SIG-M5 treated with dmso at 0.1 percent for 504 hours (cell line): Measurements from ENCODE around the gene TXN.

Experiments
- DNase-seq: peaks from one replicate; lab custom pipeline; 2025; ENCODE audit not compliant: unreplicated experiment; lab: John Stamatoyannopoulos, UW

Gene TXN

DNA sequence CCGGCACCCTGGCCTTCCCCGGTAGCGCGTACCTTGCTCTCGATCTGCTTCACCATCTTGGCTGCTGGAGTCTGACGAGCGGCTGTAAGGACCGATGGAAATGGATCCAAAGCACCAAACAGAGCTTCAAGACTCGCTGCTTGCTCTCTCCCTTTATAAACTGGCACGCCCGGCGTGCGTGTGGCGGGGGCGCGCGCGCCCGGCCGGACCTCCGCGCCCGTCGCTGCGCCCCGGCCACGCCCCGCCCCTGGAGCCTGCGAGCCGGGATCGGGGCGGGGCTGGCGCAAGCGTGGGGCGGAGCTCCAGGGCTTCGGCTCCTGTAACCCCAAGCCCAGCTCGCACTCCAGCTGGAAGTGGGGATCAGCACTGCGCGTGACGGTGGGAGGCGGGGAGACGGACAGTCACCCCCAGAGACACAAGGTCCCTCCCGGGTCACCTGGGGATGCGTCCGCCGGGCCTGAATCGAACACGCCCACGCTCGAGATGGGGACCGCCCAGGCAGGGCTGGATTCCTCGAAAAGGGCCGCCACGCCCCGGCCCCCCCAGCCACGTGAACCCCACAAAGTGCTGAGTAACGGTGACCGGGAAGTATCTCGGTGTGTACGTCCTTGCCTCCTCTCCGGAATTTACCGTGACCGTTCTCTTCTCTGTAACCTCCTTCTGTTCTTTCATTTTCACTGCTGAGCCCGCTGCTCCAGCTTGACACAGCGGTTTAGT is at the start of gene TXN:
TXN (minus strand) TSS at position 128 of the 717 bp plus-strand sequence; CDS start at position 56, 72 bp downstream.
- DNase-seq = peak; percentile 89

DNA sequence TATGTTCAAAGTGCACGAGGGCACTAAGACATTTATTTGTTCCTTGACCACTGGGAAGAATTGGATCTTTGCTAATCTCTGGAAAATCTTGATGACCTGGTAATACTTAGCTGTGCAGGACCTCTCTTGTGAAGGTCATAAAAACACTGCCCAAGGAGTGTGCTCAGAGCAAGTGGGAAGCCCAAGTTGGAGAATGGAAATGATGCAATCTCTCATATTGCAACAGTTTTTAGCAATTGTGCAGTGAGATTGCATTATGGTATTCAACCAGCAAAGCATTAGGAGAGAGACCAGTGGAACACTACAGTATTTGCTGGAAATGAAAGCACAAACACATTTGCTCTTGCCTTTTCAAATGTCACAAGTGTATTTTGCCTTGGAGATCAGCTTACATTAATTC is 46.8 kb upstream of the TXN start:
- DNase-seq = peak; percentile 60

DNA sequence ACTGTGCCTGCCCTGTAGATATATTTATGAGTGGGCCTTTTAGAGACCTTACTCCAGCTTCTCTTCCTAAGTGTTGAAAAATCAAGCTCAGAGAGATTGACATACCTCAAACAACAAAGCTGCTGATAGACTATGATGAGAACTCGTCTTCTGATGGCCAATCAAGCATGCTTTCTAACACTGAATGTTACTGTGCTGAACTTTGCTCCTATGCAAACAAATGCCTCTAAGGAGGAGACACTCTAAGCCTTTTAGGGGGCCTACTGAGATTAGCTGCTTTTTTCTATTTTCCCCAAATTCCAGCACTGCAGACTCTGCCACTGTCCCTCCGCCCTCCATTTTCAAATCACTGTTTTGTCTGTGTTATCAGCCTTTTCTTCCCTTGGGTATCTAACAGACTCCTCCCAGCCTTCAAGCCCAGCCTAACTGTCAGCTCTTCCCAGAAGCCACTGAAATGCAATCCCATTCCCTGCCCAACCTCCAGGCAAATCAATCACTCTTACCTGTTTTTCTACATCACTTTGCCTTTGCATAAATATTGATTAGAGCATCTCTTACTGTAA is 41.8 kb upstream of the TXN start:
- DNase-seq = no peak

DNA sequence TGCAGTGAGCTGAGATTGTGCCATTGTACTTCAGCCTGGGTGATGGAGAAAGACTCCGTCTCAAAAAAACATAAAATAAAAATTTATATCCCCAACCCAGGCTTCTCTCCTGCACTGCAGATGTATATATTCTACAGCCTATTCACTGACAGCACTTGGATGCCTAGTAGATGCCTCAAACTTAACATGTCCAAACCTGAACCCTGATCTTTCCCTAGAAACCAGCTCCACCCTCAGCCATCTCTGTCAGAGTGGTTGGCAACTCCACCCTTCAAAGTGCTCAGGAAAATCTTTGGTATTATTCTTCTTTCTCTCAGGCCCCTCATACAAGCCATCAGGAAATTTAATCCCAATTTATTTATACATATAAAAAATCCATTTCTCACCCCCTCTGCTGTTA is 36.9 kb upstream of the TXN start:
- DNase-seq = no peak

GRCh38 chr9:110291921-110292557 is 35.7 kb upstream of the TXN start:
- DNase-seq = no peak

DNA sequence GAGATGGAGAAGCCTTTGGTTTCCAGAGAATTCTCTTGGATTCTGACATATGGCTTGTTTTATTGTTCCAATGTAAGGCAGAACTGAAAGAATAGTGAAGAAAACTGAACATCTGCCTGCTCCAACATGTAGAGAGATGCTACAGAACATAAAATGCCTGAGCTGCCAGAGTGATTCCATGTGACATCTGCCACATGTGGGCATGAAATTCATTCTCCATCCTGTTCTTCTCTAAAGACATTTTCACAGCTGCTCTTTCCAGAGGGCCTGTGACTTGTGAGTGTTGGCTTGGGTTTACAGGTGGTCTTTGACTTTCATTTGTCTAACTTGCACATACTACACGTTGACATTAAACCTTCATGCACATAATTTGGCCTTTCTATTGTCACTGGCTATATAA is 33.7 kb upstream of the TXN start:
- no peak for DNase-seq

GRCh38 chr9:110288503-110288902 is 32.2 kb upstream of the TXN start:
- DNase-seq = no peak

- no peak for DNase-seq
Measured at GRCh38 chr9:110287289-110287680, 31.0 kb upstream of the TXN start.

DNA sequence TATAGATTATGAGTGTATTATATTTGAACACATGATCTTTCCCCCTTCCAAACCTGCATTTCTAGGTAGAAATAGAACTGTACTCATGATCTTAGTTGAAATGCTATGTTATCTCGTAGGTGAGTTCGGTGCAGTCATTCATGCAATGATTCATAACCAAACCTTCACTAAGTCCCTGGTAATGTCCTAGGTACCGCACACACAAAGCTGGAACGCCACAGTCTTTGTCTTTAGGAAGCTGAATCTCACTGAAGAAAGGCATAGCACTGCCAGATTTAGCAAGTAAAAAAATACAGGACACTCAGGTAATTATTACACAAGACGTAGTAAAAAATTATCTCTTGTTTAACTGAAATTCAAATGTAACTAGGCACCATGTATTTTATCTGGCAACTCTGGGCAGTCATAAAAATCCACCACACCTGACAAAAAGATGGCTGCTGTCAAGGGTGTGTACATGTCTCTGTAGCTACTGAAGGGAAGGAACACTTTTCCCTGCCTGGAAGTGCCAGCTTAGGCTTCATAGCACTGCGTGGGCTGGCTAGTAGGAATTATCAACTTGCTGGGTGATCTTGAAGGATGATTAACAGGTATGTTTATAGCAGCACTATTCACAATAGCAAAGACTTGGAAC is 28.0 kb upstream of the TXN start:
- DNase-seq = no peak

GRCh38 chr9:110283751-110284150 is 27.4 kb upstream of the TXN start:
- DNase-seq = no peak

DNA sequence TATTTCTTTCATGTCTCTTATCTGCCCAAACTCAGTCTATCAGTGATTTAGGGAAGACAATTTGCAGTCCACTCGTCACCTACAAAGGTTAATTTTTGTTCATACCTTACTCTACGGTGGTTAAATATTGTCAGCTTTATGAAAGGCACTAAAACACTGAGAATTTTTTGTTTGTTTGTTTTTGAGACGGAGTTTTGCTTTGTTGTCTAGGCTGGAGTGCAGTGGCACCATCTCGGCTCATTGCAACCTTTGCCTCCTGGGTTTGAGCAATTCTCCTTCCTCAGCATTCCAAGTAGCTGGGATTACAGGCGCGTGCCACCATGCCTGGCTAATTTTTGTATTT is 26.4 kb upstream of the TXN start:
- no peak for DNase-seq

DNA sequence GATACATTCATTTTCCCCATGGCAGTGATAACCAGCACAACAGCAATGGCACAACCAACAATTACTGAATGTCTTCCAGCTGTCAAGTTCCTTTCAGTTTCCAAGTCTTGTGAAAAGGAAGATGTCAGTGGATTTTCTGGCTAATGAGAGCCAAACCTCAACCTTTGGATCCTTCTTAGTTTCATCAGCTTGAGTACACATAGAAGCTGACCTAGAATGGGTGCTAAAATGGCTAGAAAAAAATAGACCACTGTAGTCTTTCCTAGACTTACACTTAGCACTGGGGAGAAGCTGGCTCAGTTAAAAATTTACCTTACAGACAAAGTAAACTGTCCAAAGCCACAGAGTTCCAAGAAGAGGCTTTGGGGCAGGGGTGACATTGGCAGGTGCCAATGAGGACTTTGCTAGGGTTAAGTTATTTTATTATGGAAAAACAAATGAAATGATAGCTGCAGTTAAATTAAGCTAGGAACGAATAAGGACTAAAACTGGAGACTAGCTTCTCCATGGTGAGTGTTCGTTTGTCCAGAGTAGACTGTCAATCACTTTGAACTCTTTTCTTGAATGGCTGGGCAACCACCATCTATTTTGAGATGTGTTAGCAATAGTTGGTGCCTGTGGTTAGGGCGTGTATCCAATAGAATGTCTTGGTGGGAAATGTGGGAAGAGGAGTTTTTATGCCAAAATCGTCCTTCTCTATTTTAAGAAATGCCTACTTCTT is 25.9 kb upstream of the TXN start:
- peak; percentile 81 for DNase-seq

DNA sequence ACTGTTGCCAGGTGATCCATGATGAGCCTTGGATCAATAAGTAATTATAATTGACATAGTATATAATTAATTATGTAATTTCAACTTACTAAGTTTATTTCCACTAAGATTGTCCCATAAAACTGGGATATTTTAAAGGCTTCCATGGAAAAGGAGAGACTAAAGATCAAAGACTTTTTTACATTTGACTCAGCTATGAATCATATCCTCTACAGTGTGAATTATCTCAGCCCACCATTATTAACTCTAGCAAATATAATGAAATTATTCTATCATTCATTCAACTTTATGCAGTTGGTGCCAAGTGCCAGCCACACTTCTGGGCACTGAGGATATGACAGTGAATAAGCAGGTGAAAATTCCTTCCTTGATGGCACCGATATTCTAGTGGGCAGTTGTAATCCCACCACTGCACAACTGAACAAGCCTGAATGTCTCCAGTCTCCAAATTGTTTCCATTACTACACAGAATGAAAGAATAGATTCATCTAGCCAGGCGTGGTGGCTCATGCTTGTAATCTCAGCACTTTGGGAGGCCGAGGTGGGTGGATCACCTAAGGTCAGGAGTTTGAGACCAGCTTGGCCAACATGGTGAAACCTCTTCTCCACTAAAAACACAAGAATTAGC is 21.9 kb upstream of the TXN start:
- no peak for DNase-seq

DNA sequence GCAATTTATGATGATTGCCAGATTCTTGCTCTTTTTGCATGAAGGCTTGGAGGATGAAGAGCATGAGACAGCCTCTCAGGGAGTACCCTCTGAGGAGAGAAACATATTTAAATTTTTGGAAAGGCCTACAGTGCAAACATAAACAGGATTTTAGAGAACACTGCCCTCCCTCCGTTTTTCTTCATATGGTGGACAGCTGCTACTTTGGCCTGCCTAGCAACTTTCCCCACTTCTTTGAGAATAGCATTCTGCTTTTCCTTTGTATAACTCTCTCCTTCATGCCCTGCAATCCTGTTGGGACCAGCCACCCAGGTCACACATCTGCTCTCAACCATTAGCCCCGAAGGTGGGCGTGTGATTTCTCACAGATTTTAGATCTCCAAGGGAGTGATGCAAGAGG is 20.5 kb upstream of the TXN start:
- no peak for DNase-seq

- no peak for DNase-seq
Measured at GRCh38 chr9:110270211-110270995, 14.1 kb upstream of the TXN start.

DNA sequence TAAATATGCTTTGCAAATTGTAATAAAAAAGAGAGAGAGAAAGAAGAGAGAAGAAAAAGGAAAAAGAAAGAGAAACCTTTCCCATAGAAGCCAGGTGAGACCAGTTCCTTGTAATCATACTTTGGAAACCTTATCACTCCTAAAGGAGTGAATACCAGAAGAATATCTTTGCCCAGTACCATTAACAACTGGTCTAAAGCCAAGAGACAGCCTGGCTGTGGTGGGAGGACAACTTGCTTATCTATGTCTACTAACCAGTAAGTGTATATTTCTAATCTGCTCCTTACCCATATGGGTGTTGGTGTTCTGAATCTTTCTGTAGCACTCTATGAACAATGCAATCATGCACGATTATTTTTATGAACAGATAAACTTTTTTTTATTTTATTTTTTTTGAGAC is 10.5 kb upstream of the TXN start:
- no peak for DNase-seq

DNA sequence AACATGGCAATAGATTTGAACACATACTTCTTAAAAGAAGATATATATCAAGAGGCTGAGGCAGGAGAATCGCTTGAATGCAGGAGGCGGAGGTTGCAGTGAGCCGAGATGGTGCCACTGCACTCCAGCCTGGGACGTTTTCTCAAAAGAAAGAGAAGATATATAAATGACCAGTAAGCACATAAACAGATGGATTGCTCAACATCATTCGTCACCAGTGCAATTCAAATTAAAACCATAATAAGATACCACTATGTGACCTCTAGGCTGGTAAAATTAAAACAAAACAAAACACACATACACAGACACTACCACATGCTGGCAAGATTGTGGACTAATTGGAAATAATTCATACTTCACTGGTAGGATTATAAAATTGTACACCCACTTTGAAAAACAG is 5.3 kb upstream of the TXN start:
- no peak for DNase-seq

DNA sequence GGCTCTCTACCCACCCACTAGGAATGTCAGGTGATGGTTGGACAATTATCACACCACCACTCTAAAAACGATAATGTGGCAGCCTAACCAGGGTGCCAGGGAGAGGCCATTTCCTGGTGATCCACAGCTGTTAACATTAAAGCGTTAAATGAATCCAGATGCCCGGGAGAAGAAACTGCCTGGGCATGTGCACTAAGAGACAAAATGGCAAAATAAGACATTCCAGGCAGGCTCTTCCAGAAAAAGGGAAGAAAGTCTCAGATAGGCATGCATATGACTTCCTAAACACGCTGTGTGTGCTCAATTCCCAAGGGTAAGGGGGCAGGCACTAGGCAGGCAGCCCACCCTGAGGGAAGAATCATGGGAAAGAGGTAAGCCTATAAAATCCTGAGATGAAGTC is 4.6 kb upstream of the TXN start:
- no peak for DNase-seq

DNA sequence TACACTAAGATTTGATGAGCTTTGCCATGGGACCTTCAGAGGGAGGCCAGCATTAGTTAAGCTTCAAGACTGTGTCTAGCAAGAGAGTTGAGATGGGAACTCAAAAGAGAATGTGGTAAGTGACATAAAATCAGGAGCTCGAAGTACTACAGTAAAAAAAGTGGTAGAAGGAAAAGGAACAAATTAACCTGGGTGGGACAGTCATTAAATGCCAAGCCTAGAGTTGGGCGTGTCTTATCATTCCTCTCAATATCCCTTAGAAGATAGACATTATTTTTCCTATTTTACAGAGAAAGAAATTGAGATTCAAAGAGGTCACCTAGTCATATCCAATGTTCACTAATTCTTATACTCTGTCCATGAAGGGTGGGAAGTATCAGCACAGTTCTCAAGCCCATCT is 3.3 kb upstream of the TXN start:
- DNase-seq = no peak

DNA sequence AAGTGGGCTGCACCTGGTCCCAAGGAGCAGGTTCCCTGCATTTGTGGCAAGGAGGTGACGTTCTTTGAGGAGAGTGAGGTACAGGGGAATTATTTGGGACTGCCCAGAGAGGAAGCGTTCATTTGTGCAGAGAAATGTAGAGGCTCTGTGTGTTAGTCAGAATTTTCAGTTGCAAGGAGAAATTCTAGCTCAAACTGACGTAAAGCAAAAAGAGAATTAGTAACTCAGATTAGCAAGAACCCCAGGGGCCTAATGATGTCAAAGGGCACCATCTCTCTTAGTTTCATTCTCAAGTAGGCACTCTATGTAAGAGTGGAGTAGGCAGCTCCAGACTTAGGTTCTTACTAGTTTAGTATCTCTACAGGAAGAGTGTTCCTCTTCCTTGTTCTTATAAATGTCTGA is 2.4 kb upstream of the TXN start:
- no peak for DNase-seq
